ENCODE results near the gene RCAN2.

Gene RCAN2

DNA sequence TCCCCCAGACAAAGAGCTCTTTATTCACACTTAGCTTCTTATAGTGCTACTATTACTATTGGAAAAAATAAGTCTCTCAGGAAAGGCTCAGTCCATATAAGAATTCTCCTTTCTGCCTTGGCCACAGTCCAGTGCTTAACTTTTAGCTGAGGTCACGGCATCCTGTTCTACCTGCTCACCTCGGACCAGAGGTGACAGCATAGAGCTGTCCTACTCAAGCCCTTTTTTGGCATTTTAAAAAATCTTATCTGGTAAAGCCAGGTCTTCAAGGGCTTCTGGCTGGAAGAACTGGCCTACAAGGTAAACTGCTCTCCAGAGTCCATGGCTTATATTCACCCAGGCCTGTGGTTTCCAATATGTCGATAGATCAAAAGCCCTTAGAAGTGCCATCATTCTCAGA is 109.7 kb downstream of the RCAN2 start:
- no peak for DNase-seq (ENCODE audit: low spot score)

DNA sequence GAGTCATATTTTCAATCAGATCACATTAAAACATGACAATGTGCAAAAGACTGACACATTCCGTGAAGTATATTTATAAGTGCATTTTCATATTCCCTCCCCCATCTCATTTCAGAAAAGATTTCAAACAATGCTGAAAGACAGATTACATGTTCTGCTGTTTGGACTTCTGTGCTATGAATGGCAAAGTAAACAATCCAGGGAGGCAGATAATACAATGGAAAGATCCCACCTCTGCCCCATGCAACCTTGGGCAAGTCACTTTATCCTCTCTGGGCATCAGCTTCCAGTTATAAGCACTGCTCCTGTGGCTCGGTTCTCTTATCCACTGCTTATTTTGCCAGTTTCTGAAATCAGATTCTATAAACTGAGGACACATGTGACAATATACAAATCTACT is 110.2 kb downstream of the RCAN2 start:
- DNase-seq (ENCODE audit: low spot score), result no peak

- DNase-seq (ENCODE audit: low spot score), result no peak
Measured at GRCh38 chr6:46380152-46380807, 111.0 kb downstream of the RCAN2 start.

- DNase-seq (ENCODE audit: low spot score), result no peak
Measured at GRCh38 chr6:46378882-46379416, 112.3 kb downstream of the RCAN2 start.

- no peak for DNase-seq (ENCODE audit: low spot score)
Measured at GRCh38 chr6:46378161-46378881, 112.9 kb downstream of the RCAN2 start.

GRCh38 chr6:46377209-46377608 is 114.0 kb downstream of the RCAN2 start:
- DNase-seq (ENCODE audit: low spot score), result no peak

GRCh38 chr6:46376562-46377061 is 114.6 kb downstream of the RCAN2 start:
- no peak for DNase-seq (ENCODE audit: low spot score)

GRCh38 chr6:46370622-46371021 is 120.6 kb downstream of the RCAN2 start:
- no peak for DNase-seq (ENCODE audit: low spot score)

DNA sequence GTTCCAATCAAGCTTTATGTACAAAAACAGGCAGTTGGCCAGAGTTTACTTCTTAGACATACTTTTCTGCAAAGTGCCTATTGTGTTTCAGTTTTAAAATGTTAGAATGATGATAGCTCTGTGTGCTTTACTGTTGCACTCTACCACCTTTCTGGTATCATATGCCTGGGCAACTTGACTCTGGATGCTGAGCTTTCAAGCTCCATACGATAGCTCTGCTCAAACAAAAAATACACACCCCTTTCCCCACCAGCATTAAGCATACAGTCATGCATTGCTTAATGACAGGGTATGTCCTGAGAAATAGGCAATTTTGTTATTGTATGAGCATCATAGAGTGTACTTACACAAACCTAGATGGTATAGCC is 123.1 kb downstream of the RCAN2 start:
- no peak for DNase-seq (ENCODE audit: low spot score)

- no peak for DNase-seq (ENCODE audit: low spot score)
Measured at GRCh38 chr6:46367354-46368168, 123.7 kb downstream of the RCAN2 start.

DNA sequence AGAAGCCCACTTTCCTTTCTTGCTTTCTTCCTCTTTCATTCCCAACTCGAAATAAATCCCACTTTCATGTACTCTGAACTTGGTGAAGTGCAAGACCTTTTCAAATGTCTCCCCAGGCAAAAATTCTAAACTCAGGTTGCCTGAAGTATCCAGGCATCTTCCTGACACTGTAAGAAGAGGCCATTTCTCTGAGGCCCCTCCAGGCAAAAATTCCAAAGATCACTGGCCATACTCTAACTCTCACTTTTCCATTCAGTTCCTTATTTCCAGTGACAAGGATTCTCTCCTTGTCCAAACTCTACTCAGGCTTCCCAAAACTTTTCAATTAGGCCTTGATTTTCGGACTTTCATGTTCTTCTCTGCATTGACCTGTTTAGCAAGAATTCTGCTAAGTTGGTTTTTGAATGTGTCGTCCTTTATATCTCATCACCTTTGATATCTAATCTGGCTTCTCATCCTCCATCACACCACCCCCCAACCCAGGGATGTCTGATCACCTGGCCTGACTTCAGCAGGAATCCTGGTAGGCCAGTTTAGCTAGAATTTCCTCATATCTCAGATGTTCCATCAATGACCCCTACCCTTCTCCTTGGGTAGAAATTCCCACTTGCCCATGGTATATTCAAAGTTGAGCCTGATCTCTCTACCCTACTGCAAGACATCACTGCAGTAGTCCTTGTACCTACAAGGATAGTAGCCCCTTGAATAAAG is 124.9 kb downstream of the RCAN2 start:
- DNase-seq (ENCODE audit: low spot score), result no peak

- DNase-seq (ENCODE audit: low spot score), result no peak
Measured at GRCh38 chr6:46357591-46357990, 133.7 kb downstream of the RCAN2 start.

- DNase-seq (ENCODE audit: low spot score), result no peak
Measured at GRCh38 chr6:46356543-46356942, 134.7 kb downstream of the RCAN2 start.

DNA sequence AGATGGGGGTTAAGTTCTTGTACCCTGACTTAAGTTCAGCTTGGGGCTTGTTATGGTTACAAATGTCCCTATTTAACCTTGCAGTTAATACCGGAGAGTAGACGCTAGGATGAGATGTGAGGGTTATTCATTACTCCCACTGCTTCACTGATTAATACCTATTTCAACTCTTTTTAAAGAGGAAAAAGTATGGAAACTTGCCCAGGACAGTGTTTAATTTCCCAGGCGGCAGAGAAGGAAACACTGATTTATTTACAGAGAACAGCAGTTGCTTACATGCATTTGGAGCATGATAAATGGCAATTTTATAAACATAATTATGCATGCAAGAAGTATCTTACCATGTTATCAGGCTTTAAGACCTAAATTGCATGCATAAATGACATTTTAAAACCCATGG is 137.7 kb downstream of the RCAN2 start:
- DNase-seq (ENCODE audit: low spot score), result no peak

GRCh38 chr6:46352541-46353268 is 138.5 kb downstream of the RCAN2 start:
- no peak for DNase-seq (ENCODE audit: low spot score)

DNA sequence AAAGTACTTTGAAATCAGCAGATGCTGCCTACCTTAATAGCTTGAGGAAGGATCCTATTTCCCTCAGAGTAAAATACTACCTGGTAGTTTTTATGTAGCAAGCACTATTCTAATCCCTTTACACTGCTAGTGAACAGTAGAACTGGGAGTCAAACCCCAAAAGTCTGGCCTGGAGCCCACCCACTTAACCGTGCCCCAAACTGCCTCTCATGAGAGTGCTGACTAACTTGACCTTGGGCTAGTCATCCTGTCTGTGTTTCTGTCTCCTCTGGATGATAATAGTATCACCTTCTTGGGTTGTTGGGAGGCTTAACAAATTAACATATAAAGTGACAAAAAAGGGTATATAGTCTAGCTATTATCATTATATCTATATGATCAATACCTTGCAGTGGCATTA is 140.5 kb downstream of the RCAN2 start:
- DNase-seq (ENCODE audit: low spot score), result no peak

- DNase-seq (ENCODE audit: low spot score), result no peak
Measured at GRCh38 chr6:46347669-46348068, 143.6 kb downstream of the RCAN2 start.

GRCh38 chr6:46340246-46340645 is 151.0 kb downstream of the RCAN2 start:
- DNase-seq (ENCODE audit: low spot score), result no peak

GRCh38 chr6:46338131-46338530 is 153.1 kb downstream of the RCAN2 start:
- DNase-seq (ENCODE audit: low spot score), result no peak

DNA sequence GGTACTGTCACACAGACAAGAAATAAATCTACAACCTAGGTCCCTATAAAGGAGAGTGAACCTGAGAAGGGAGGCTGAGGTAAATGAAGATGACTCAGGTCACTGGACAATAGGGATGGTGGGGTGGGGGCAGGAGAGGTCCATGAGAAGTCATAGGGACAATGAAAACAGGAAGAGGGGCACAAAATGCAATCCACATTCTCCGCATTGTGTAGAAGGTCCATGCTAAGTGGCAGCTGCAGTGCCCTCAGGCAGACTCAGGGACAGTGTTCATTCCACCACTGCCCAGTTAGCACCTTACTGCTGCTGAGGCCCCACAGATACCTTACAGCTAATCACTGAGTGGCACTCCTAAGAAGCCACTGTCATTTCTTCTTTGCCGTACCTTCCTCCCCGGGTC is 156.8 kb downstream of the RCAN2 start:
- DNase-seq (ENCODE audit: low spot score), result no peak

- no peak for DNase-seq (ENCODE audit: low spot score)
Measured at GRCh38 chr6:46333481-46333880, 157.8 kb downstream of the RCAN2 start.

Measured in hematopoietic multipotent progenitor cell treated with erythropoietin and hydrocortisone succinate and interleukin-3 and kit ligand, for 15 days (in vitro differentiated cells).